Gastrocnemius medialis (tissue), 4 donors: ENCODE measurements around the gene HSD17B3.
"Not testable (repeated sequence)": the region's sequence is repeated elsewhere in the genome, so short reads cannot be mapped to it uniquely, and the experiment has no call there.

ENCODE experiments used
- CTCF ChIP-seq, 5 experiments: fragments of 450-650 bp in 3 of 5; fragments of 200-600 bp in 2 of 5; sonication (generic) in 2 of 5; IDR thresholded peaks in 4 of 5; conservative IDR thresholded peaks in 1 of 5; 1 replicate in 4 of 5; 2 replicates in 1 of 5; pipeline ENCODE4 v1.5.1; 2016 to 2019; ENCODE audit warnings: antibody characterized with exemption in 5 of 5, mild to moderate bottlenecking in 3 of 5, moderate library complexity in 3 of 5
- POLR2A ChIP-seq, 2 donors: fragments of 450-650 bp; IDR thresholded peaks; one replicate each; pipeline ENCODE4 v1.6.1; 2017; ENCODE audit warnings: antibody characterized with exemption in 2 of 2, mild to moderate bottlenecking in 2 of 2, moderate library complexity in 2 of 2

- TF ChIP-seq CTCF (IDR thresholded peaks at IDR 0.05 in 4 of 5, conservative IDR thresholded peaks at IDR 0.05 in 1 of 5); POLR2A (IDR thresholded peaks at IDR 0.05): not testable (repeated sequence)
Measured at GRCh38 chr9:96236337-96236736, 65.6 kb downstream of the HSD17B3 start.
